Natural killer cell (primary cell): ENCODE results near the gene PLD2. TPM values are rescaled to one million over a fixed set of nuclear protein-coding genes. Genes with fewer than 3 reads are reported as not detected.
A peak's percentile ranks its signal among the peaks of the same experiment; 100 is the strongest.

Experiments
- ATAC-seq, 3 donors: fragments of 150-1000 bp in 2 of 3; fragments of 200-7000 bp in 1 of 3; cut with Tn5 transposase; 1 replicate in 1 of 3; 2 replicates in 2 of 3; pipeline ENCODE4 v1.10.0; 2021; ENCODE audit warnings: mild to moderate bottlenecking in 2 of 3, moderate library complexity in 2 of 3
- DNase-seq, 2 donors: peaks; one replicate each; pipeline versions ENCODE4 v3.0.0 to v3.0.0-alpha.2; 2013 to 2021; ENCODE audit warnings: mixed read lengths in 1 of 2
- H3K27ac ChIP-seq: one replicate; pipeline ENCODE4 v1.5.1; 2013; ENCODE audit warnings: mild to moderate bottlenecking, low read length
- H3K27me3 ChIP-seq: one replicate; pipeline ENCODE4 v1.6.1; 2013; ENCODE audit warnings: low read length; ENCODE audit not compliant: control insufficient read depth, insufficient read depth
- H3K36me3 ChIP-seq: one replicate; pipeline ENCODE4 v1.6.1; 2013; ENCODE audit warnings: low read length; ENCODE audit not compliant: control insufficient read depth, insufficient read depth
- H3K4me1 ChIP-seq: one replicate; pipeline ENCODE4 v1.6.1; 2013; ENCODE audit warnings: low read length; ENCODE audit not compliant: control insufficient read depth, insufficient read depth
- H3K4me3 ChIP-seq: one replicate; pipeline ENCODE4 v1.5.1; 2013; ENCODE audit warnings: low read length
- H3K9me3 ChIP-seq: one replicate; pipeline ENCODE4 v1.6.1; 2013; ENCODE audit warnings: low read length; ENCODE audit not compliant: control insufficient read depth, insufficient read depth
- H3K27ac Mint-ChIP-seq, 2 donors: one replicate each; pipeline ENCODE4 v1.8.0; 2022; ENCODE audit warnings: mild to moderate bottlenecking in 2 of 2, mixed read lengths in 2 of 2, moderate library complexity in 1 of 2
- H3K27me3 Mint-ChIP-seq, 2 donors: one replicate each; pipeline ENCODE4 v1.8.0; 2022; ENCODE audit warnings: low read depth in 2 of 2, mixed read lengths in 2 of 2
- H3K36me3 Mint-ChIP-seq: one replicate; pipeline ENCODE4 v1.8.0; 2022; ENCODE audit warnings: mixed read lengths
- H3K4me1 Mint-ChIP-seq, 2 donors: one replicate each; pipeline ENCODE4 v1.8.0; 2022; ENCODE audit warnings: mixed read lengths in 2 of 2
- H3K4me3 Mint-ChIP-seq: one replicate; pipeline ENCODE4 v1.8.0; 2022; ENCODE audit warnings: mild to moderate bottlenecking, moderate library complexity, mixed read lengths
- H3K9me3 Mint-ChIP-seq, 2 donors: one replicate each; pipeline ENCODE4 v1.8.0; 2022; ENCODE audit warnings: mixed read lengths in 2 of 2
- CTCF ChIP-seq: fragments of 200-600 bp; IDR thresholded peaks from one replicate; pipeline ENCODE4 v1.8.0; 2022; ENCODE audit warnings: antibody characterized with exemption
- WGBS: methylation state at CpG from one replicate; pipeline ENCODE4 v1.1.7; 2013; ENCODE audit warnings: missing lambda C conversion rate; ENCODE audit not compliant: insufficient coverage; 5-methylcytosine and 5-hydroxymethylcytosine counted together
- intact Hi-C: fragments of 100-400 bp; cut with micrococcal nuclease; formaldehyde crosslinking; loops from one replicate; pipeline ENCODE4 v1.14.2; 2022
- total RNA-seq, 4 donors: library from RNA; stranded (reverse); fragments of 120-200 nt in 1 of 4; gene quantifications; one replicate each; pipeline versions ENCODE4 v1.2.3 to v1.2.4, GENCODE V29; 2013 to 2022

PLD2 gene
- total RNA-seq, 3 donors from 2014 or later (not counting 1 experiment from before 2014, with no cell fraction given): 20.8 to 22.7 (median 21.3) TPM

GRCh38 chr17:4766201-4766600 lies 40.8 kb upstream of the PLD2 start:
- intact Hi-C loops: no loop called here
- H3K27ac ChIP-seq: peak overlapping the region; percentile 21
- TF ChIP-seq CTCF: no peak
- H3K9me3 ChIP-seq: no peaks in the 10 kb centered on the region
- H3K4me1 ChIP-seq: no peaks in the 10 kb centered on the region
- no peaks in the 10 kb centered on the region for H3K36me3 Mint-ChIP-seq
- no peaks in the 10 kb centered on the region for H3K9me3 Mint-ChIP-seq
- DNase-seq (no peak), ATAC-seq (no peak)
- H3K27me3 ChIP-seq: no peaks in the 10 kb centered on the region
- peaks cover 5 to 16% of the 10 kb centered on the region in 2 donors for H3K27me3 Mint-ChIP-seq
- 78% methylated on average over 2 of the region's 3 CpGs for WGBS
- no peaks in the 10 kb centered on the region for H3K36me3 ChIP-seq
- no peak overlapping the region for H3K27ac Mint-ChIP-seq
- H3K4me1 Mint-ChIP-seq: no peaks in the 10 kb centered on the region
- no peak overlapping the region for H3K4me3 Mint-ChIP-seq
- H3K4me3 ChIP-seq: no peak overlapping the region

GRCh38 chr17:4766723-4767122 lies 40.2 kb upstream of the PLD2 start:
- H3K27ac Mint-ChIP-seq: no peak overlapping the region
- intact Hi-C loops: no loop called here
- DNase-seq: no peak

GRCh38 chr17:4768298-4768697 lies 38.7 kb upstream of the PLD2 start:
- Mint-ChIP-seq H3K9me3 (no peaks in the 10 kb centered on the region), H3K27me3 (peaks cover 5 to 16% of the 10 kb centered on the region in 2 donors), H3K36me3 (no peaks in the 10 kb centered on the region), H3K4me3 (no peak overlapping the region), H3K4me1 (no peaks in the 10 kb centered on the region), H3K27ac (peak overlapping the region in 1 of 2 donors; percentile 21)
- intact Hi-C loops: no loop called here
- Histone ChIP-seq H3K27me3 (no peaks in the 10 kb centered on the region), H3K4me3 (no peak overlapping the region), H3K4me1 (no peaks in the 10 kb centered on the region), H3K27ac (no peak overlapping the region), H3K9me3 (no peaks in the 10 kb centered on the region), H3K36me3 (no peaks in the 10 kb centered on the region)
- TF ChIP-seq CTCF: no peak
- ATAC-seq (peak in 1 of 3 donors; percentile 15), DNase-seq (no peak)
- 87% methylated on average over 6 of the region's 6 CpGs for WGBS

More at GRCh38 chr17:4766723-4767122, 40.2 kb upstream of the PLD2 start:
- H3K36me3 Mint-ChIP-seq: no peaks in the 10 kb centered on the region
- Histone ChIP-seq H3K27me3 (no peaks in the 10 kb centered on the region), H3K9me3 (no peaks in the 10 kb centered on the region), H3K27ac (peak overlapping the region; percentile 11), H3K4me3 (no peak overlapping the region), H3K4me1 (no peaks in the 10 kb centered on the region), H3K36me3 (no peaks in the 10 kb centered on the region)
- 83% methylated on average over 9 of the region's 9 CpGs for WGBS
- ATAC-seq: no peak
- H3K4me3 Mint-ChIP-seq: no peak overlapping the region
- no peak for TF ChIP-seq CTCF
- H3K9me3 Mint-ChIP-seq: no peaks in the 10 kb centered on the region
- no peaks in the 10 kb centered on the region for H3K4me1 Mint-ChIP-seq
- peaks cover 5 to 16% of the 10 kb centered on the region in 2 donors for H3K27me3 Mint-ChIP-seq

- WGBS: 97% methylated on average over 2 of the region's 2 CpGs
- ATAC-seq (no peak), DNase-seq (no peak)
- Mint-ChIP-seq H3K4me1 (no peaks in the 10 kb centered on the region), H3K4me3 (no peak overlapping the region), H3K27me3 (peaks cover 5 to 16% of the 10 kb centered on the region in 2 donors), H3K27ac (no peak overlapping the region), H3K9me3 (no peaks in the 10 kb centered on the region), H3K36me3 (no peaks in the 10 kb centered on the region)
- H3K27me3 ChIP-seq: no peaks in the 10 kb centered on the region
- intact Hi-C loops: no loop called here
- no peaks in the 10 kb centered on the region for H3K4me1 ChIP-seq
- no peaks in the 10 kb centered on the region for H3K36me3 ChIP-seq
- H3K27ac ChIP-seq: no peak overlapping the region
- no peak for TF ChIP-seq CTCF
- H3K4me3 ChIP-seq: no peak overlapping the region
- H3K9me3 ChIP-seq: no peaks in the 10 kb centered on the region
Measured at GRCh38 chr17:4769628-4770027, 37.3 kb upstream of the PLD2 start.
